Measurements from ENCODE around the gene PTH2. TPM values are rescaled to one million over a fixed set of nuclear protein-coding genes. Genes with fewer than 3 reads are reported as not detected.

The PTH2 gene
- polyA plus RNA-seq, 3 donors from 2014 or later, result not detected

GRCh38 chr19:49443366-49444099, 20.3 kb upstream of the PTH2 start:
- Mint-ChIP-seq H3K27me3 (ENCODE audit: low read depth in 3 of 3) (peaks cover 23 to 28% (median 24%) of the 10 kb centered on the region in 3 donors), H3K4me1 (peaks cover 30 to 38% of the 10 kb centered on the region in 2 donors), H3K36me3 (peaks cover 5 to 10% (median 5%) of the 10 kb centered on the region in 3 donors), H3K4me3 (peak overlapping the region; percentile 79 to 85 (median 84)), H3K27ac (peak overlapping the region; percentile 69 to 92 (median 87)), H3K9me3 (peaks cover 0 to 3% (median 0%) of the 10 kb centered on the region in 6 donors)
- peak; percentile 92 to 93 (median 92) for DNase-seq

GRCh38 chr19:49442771-49443365, 19.6 kb upstream of the PTH2 start:
- H3K36me3 Mint-ChIP-seq, result peaks cover 0 to 5% (median 3%) of the 10 kb centered on the region in 3 donors
- peaks cover 27 to 33% (median 28%) of the 10 kb centered on the region in 3 donors for H3K27me3 Mint-ChIP-seq (ENCODE audit: low read depth in 3 of 3)
- peaks cover 30 to 34% of the 10 kb centered on the region in 2 donors for H3K4me1 Mint-ChIP-seq
- peak overlapping the region in 3 of 6 donors; percentile 51 to 88 (median 88) for H3K27ac Mint-ChIP-seq
- H3K9me3 Mint-ChIP-seq, result peaks cover 0 to 3% (median 0%) of the 10 kb centered on the region in 6 donors
- H3K4me3 Mint-ChIP-seq, result peak overlapping the region; percentile 79 to 85 (median 84)
- no peak for DNase-seq

GRCh38 chr19:49442354-49442753, 19.1 kb upstream of the PTH2 start:
- Mint-ChIP-seq H3K4me1 (peaks cover 30 to 34% of the 10 kb centered on the region in 2 donors), H3K27me3 (ENCODE audit: low read depth in 3 of 3) (peaks cover 28 to 38% (median 32%) of the 10 kb centered on the region in 3 donors), H3K27ac (peak overlapping the region in 3 of 6 donors; percentile 51 to 88 (median 53)), H3K4me3 (peak overlapping the region; percentile 79 to 85 (median 84)), H3K9me3 (peaks cover 0 to 3% (median 0%) of the 10 kb centered on the region in 6 donors), H3K36me3 (peaks cover 0 to 5% (median 3%) of the 10 kb centered on the region in 3 donors)
- no peak for DNase-seq

GRCh38 chr19:49441960-49442350, 18.7 kb upstream of the PTH2 start:
- peak overlapping the region; percentile 79 to 85 (median 84) for H3K4me3 Mint-ChIP-seq
- no peak for DNase-seq
- peaks cover 31 to 40% (median 32%) of the 10 kb centered on the region in 3 donors for H3K27me3 Mint-ChIP-seq (ENCODE audit: low read depth in 3 of 3)
- H3K9me3 Mint-ChIP-seq, result peaks cover 0 to 3% (median 0%) of the 10 kb centered on the region in 6 donors
- peaks cover 30 to 34% of the 10 kb centered on the region in 2 donors for H3K4me1 Mint-ChIP-seq
- peaks cover 0 to 5% (median 3%) of the 10 kb centered on the region in 3 donors for H3K36me3 Mint-ChIP-seq
- H3K27ac Mint-ChIP-seq, result peak overlapping the region in 2 of 6 donors; percentile 51 to 88

GRCh38 chr19:49441210-49441959, 18.1 kb upstream of the PTH2 start, which contains the start of gene SLC17A7:
Gene SLC17A7 (minus strand): TSS chr19:49441527. CDS start chr19:49441379, 148 bp downstream.
- peaks cover 0 to 3% (median 0%) of the 10 kb centered on the region in 6 donors for H3K9me3 Mint-ChIP-seq
- H3K4me3 Mint-ChIP-seq, result peak within 1 kb of the TSS; percentile 79 to 85 (median 84)
- H3K27me3 Mint-ChIP-seq (ENCODE audit: low read depth in 3 of 3), result peaks cover 32 to 40% (median 32%) of the 10 kb centered on the region in 3 donors
- H3K4me1 Mint-ChIP-seq, result peaks cover 32 to 35% of the 10 kb centered on the region in 2 donors
- H3K27ac Mint-ChIP-seq, result peak within 1 kb of the TSS in 4 of 6 donors; percentile 23 to 88 (median 66)
- H3K36me3 Mint-ChIP-seq, result peaks cover 0 to 5% (median 3%) of the 10 kb centered on the region in 3 donors
- DNase-seq, result no peak

- Mint-ChIP-seq H3K4me3 (peak overlapping the region; percentile 30 to 72 (median 61)), H3K27ac (peak overlapping the region in 3 of 6 donors; percentile 23 to 80 (median 47)), H3K27me3 (ENCODE audit: low read depth in 3 of 3) (peaks cover 35 to 45% (median 36%) of the 10 kb centered on the region in 3 donors), H3K4me1 (peaks cover 36 to 41% of the 10 kb centered on the region in 2 donors), H3K9me3 (peaks cover 0 to 3% (median 0%) of the 10 kb centered on the region in 6 donors), H3K36me3 (peaks cover 0 to 5% (median 3%) of the 10 kb centered on the region in 3 donors)
- DNase-seq, result no peak
Measured at GRCh38 chr19:49440439-49441209, 17.4 kb upstream of the PTH2 start.

- Mint-ChIP-seq H3K9me3 (peaks cover 0 to 3% (median 0%) of the 10 kb centered on the region in 6 donors), H3K36me3 (peaks cover 0 to 5% (median 3%) of the 10 kb centered on the region in 3 donors), H3K27ac (no peak overlapping the region), H3K27me3 (ENCODE audit: low read depth in 3 of 3) (peaks cover 38 to 49% (median 42%) of the 10 kb centered on the region in 3 donors), H3K4me3 (no peak overlapping the region), H3K4me1 (peaks cover 36 to 41% of the 10 kb centered on the region in 2 donors)
- DNase-seq, result no peak
Measured at GRCh38 chr19:49439836-49440235, 16.6 kb upstream of the PTH2 start.

GRCh38 chr19:49438261-49438660, 15.0 kb upstream of the PTH2 start:
- H3K27ac Mint-ChIP-seq, result peak overlapping the region in 1 of 6 donors; percentile 5
- H3K36me3 Mint-ChIP-seq, result peaks cover 0 to 5% (median 3%) of the 10 kb centered on the region in 3 donors
- peaks cover 39 to 54% (median 42%) of the 10 kb centered on the region in 3 donors for H3K27me3 Mint-ChIP-seq (ENCODE audit: low read depth in 3 of 3)
- DNase-seq, result no peak
- no peak overlapping the region for H3K4me3 Mint-ChIP-seq
- peaks cover 29 to 35% of the 10 kb centered on the region in 2 donors for H3K4me1 Mint-ChIP-seq
- peaks cover 0 to 3% (median 0%) of the 10 kb centered on the region in 6 donors for H3K9me3 Mint-ChIP-seq

GRCh38 chr19:49437231-49437630, 14.0 kb upstream of the PTH2 start:
- DNase-seq, result no peak
- H3K27ac Mint-ChIP-seq, result no peak overlapping the region
- H3K4me1 Mint-ChIP-seq, result peaks cover 27 to 30% of the 10 kb centered on the region in 2 donors
- H3K27me3 Mint-ChIP-seq (ENCODE audit: low read depth in 3 of 3), result peaks cover 43 to 56% (median 47%) of the 10 kb centered on the region in 3 donors
- H3K9me3 Mint-ChIP-seq, result peaks cover 0 to 3% (median 0%) of the 10 kb centered on the region in 6 donors
- no peak overlapping the region for H3K4me3 Mint-ChIP-seq
- peaks cover 0 to 5% (median 3%) of the 10 kb centered on the region in 3 donors for H3K36me3 Mint-ChIP-seq

- Mint-ChIP-seq H3K27ac (no peak overlapping the region), H3K4me1 (peaks cover 23% of the 10 kb centered on the region in 2 donors)
Measured at GRCh38 chr19:49436381-49437017, 13.3 kb upstream of the PTH2 start.

GRCh38 chr19:49435670-49436069, 12.4 kb upstream of the PTH2 start:
- Mint-ChIP-seq H3K27ac (no peak overlapping the region), H3K4me3 (peak overlapping the region in 1 of 5 donors; percentile 48)

More at GRCh38 chr19:49436381-49437017, 13.3 kb upstream of the PTH2 start:
- Mint-ChIP-seq H3K27me3 (ENCODE audit: low read depth in 3 of 3) (peaks cover 42 to 59% (median 46%) of the 10 kb centered on the region in 3 donors), H3K9me3 (peaks cover 0 to 3% (median 0%) of the 10 kb centered on the region in 6 donors), H3K4me3 (peak overlapping the region in 1 of 5 donors; percentile 48), H3K36me3 (peaks cover 0 to 5% (median 3%) of the 10 kb centered on the region in 3 donors)
- DNase-seq, result peak in 2 of 3 donors; percentile 40 to 45

More at GRCh38 chr19:49435670-49436069, 12.4 kb upstream of the PTH2 start:
- Mint-ChIP-seq H3K27me3 (ENCODE audit: low read depth in 3 of 3) (peaks cover 43 to 55% (median 46%) of the 10 kb centered on the region in 3 donors), H3K36me3 (peaks cover 0 to 3% (median under 1%) of the 10 kb centered on the region in 3 donors), H3K4me1 (peaks cover 17 to 21% of the 10 kb centered on the region in 2 donors), H3K9me3 (peaks cover 0 to 2% (median 0%) of the 10 kb centered on the region in 6 donors)
- no peak for DNase-seq
